Stimulated activated CD4-positive, alpha-beta T cell treated with anti-CD3 and anti-CD28 coated beads, Interleukin-12 subunit alpha, Interleukin-12 subunit beta, amount 100 ng/mL, for 4 hours (primary cell): ENCODE data around the gene RPS16.
"Not testable (repeated sequence)": the region's sequence is repeated elsewhere in the genome, so short reads cannot be mapped to it uniquely, and the experiment has no call there.

ENCODE experiments used
- DNase-seq: peaks from one replicate; pipeline ENCODE4 v3.0.0-alpha.2; 2020

Gene RPS16

DNA sequence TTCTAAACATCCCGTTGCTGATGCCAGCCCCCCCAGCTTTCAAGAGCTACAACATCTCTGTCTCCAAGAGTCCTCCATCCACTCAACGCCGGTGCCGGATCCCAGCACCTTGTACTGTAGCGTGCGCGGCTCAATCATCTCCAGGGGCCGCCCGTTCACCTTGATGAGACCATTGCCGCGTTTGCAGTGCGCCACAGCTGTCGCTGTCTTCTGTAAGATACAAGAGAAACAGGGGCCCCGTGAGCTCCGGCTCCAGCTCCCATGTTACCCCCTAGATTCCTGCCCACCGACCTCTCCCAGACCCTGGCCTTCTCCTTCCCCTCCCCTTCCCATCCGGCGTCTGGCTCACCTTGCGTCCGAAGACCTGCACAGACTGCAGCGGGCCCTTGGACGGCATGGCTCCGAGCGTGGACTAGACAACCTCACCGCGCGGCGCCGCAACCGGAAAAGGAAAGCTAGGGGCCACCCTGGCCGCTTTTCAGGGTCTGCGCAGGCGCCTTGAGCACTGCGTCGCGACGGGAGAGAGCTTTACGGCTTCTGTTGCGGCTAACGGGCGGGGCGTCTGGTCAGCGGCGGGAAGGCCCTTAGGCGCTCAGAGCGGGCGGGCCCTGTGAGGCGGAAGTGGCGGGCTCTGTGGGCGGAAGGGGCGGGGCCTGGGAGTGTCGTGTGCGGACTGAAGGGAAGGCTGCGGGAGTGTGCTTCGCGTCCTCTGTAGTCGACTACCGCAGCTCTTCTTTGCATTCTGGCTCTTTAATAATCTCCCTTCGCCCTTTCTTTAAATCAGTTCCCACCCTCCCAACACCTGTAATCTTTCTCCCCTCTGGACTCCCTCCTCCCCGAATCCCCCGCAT is at the start of gene RPS16:
Gene RPS16, minus strand, starts transcription at position 451 of the 851 bp plus-strand sequence. Its CDS starts 54 bp downstream, at position 397.
- peak; percentile 100 for DNase-seq

GRCh38 chr19:39483141-39483540 is 47.4 kb upstream of the RPS16 start:
- DNase-seq: no peak

DNA sequence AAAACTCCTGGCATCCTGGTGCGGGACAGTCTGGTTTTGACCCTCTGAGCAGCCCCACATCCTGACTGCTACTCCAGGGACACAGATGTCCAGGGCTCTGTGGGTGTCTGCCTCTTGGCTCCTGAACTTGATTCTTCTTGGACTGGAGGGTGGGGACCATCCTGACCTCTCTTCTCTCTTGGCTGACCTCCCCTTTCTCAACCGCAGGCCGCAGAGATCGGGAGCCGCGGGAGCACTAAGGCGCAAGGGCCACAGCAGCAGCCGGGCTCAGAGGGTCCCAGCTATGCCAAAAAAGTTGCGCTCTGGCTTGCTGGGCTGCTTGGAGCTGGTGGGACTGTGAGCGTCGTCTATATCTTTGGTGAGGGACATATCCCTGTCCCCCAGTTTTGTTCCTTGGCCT is 45.9 kb upstream of the RPS16 start:
- no peak for DNase-seq

DNA sequence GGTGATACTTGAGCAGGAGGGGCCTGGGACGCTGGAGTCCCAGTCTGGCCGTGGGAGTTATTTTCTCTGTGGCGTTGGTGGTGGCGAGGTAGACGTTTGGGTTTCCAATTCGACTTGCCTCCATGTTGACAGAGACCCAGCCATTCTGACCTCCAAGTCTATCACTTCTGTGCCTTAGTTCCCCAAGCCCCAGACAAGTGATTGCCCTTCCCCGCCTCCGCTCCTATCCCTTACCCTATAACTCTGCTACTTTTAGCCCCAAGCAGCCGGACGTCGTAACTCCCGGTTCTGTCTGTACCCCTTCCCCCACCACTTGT is 45.4 kb upstream of the RPS16 start:
- no peak for DNase-seq

DNA sequence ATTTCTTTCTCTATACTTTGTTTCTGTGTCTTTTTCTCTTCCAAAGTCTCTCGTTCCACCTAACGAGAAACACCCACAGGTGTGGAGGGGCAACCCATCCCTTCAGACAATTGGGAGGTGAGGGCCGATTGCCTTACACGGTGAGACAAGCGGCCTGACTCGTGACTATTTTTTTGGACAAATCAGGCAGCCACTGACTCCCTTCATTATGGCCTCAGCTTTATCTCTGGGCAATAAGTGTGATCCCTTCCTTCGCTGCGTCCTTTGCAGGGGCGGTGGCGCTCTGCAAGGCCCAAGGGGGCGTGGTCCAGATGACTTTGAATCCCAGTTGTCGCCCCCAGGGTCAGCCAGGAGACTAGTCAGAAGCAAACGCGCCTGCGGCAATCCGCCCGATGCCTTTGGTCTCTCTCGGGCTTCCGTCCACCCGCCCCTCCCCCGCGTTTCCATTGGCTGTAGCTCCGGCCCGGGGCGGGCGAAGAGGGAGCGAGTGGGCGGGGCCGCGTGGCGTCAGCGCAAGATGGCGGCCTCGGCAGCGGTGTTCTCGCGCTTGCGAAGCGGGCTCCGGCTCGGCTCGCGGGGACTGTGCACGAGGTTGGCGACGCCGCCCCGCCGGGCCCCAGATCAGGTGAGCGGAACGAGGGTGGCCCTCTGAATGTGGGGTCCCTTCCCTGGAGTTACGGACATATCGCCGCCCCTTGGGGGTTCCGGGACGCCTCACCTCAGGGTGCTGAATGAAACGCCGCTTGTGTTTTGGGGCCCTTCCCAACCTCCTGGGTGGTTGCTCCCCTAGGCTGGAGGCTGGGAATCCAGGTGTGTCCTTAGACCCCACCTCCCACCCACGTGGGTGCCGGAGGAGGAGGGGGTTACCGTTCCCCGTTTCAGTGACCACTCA is 44.8 kb upstream of the RPS16 start, which contains the start of gene TIMM50:
Gene TIMM50, plus strand, starts transcription at position 502 of the 892 bp plus-strand sequence. Its CDS starts 16 bp downstream, at position 518.
- DNase-seq: peak; percentile 99

DNA sequence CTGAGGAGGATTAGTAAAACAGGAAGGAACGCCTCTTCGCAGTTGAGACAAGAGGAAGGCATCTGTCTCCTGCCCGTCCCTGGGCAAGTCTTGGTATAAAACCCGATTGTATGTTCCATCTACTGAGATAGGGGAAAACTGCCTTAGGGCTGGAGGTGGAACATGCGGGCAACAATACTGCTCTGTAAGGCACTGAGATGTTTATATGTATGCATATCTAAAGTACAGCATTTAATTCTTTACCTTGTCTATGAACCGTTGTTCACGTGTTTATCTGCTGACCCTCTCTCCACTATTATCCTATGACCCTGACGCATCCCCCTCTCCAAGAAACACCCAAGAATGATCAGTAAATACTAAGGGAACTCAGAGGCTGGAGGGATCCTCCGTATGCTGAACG is 44.2 kb upstream of the RPS16 start:
- no peak for DNase-seq

GRCh38 chr19:39479319-39479801 is 43.6 kb upstream of the RPS16 start:
- not testable (repeated sequence) for DNase-seq

GRCh38 chr19:39475748-39476147 is 40.0 kb upstream of the RPS16 start:
- DNase-seq: no peak

- peak; percentile 75 for DNase-seq
These were observed 38.4 kb upstream of the RPS16 start for GRCh38 chr19:39474139-39474620.

- no peak for DNase-seq
These were observed 37.8 kb upstream of the RPS16 start for GRCh38 chr19:39473443-39473960.

DNA sequence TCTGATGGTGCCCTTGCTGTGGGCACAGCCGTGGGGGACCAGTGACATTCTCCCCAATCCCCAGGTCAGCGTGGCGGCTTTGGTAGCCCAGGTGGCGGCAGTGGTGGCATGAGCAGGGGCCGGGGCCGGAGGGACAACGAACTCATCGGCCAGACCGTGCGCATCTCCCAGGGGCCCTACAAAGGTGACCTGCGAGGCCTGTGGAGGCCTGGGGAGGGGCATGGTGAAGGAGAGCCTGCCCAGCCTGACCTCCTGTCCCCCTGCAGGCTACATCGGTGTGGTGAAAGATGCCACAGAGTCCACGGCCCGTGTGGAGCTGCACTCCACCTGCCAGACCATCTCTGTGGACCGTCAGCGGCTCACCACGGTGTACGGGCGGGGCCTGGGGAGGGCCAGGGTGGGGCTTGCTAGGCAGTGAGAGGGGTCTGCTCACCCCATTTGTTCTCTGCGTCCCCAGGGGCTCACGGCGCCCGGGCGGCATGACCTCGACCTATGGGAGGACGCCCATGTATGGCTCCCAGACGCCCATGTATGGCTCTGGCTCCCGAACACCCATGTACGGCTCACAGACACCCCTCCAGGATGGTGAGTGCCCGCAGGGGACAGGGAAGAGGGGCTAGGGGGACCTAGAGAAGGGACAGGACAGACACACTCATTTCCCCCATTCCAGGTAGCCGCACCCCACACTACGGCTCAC is 37.1 kb upstream of the RPS16 start:
- DNase-seq: no peak

GRCh38 chr19:39471756-39472536 is 36.2 kb upstream of the RPS16 start:
- no peak for DNase-seq

DNA sequence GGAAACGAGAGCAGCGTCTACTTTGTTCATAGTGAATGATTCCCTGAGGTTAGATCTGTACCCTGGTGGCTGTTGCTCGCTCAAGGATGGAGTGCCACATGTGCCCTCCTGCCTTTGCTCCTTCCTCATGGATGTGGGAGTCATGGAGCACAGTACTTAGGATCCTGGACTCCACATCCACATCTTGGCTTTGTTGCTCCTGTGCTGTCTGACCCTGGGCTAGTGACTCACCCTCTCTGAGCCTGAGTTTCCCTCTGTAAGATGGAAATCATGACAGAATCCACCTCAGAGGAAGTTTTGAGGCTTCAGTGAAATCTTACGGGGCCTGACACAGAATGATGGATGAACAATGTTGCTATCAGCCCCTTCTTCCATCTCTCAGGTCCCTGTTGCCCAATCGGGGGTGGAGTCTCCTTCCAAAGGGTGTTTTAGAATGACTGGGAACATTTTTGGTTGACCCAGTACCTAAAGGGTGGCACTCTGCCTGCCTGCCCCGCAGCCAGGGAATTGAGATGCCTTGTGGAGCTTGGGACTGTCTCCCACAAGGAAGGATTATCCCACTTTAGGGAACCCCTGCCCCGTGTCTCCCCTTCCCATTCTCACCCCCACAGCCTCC is 35.1 kb upstream of the RPS16 start:
- DNase-seq: no peak

DNA sequence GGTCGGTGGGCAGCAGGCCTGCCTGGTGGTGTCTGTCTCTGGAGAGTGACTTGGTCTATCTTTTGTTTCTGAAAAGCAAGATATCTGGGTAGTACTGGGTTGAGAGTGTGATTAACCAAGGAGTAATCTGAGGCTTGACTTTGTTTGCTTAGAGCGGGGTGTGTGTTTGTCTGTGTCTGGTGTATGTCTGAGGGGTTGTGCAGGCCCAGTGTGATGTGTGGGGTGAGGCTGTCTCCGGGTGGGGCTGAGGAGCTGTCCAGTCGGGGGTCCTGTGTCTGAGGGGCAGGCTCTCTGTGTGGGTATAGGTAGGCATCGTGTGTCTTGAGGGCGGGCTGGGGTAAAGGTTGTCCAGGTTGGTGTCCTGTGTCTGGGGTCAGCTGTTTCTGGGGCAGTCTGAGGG is 33.8 kb upstream of the RPS16 start:
- no peak for DNase-seq

- DNase-seq: no peak
These were observed 33.3 kb upstream of the RPS16 start for GRCh38 chr19:39469036-39469435.

GRCh38 chr19:39467941-39468340 is 32.2 kb upstream of the RPS16 start:
- DNase-seq: no peak

GRCh38 chr19:39465956-39466747 is 30.4 kb upstream of the RPS16 start:
- DNase-seq: no peak

DNA sequence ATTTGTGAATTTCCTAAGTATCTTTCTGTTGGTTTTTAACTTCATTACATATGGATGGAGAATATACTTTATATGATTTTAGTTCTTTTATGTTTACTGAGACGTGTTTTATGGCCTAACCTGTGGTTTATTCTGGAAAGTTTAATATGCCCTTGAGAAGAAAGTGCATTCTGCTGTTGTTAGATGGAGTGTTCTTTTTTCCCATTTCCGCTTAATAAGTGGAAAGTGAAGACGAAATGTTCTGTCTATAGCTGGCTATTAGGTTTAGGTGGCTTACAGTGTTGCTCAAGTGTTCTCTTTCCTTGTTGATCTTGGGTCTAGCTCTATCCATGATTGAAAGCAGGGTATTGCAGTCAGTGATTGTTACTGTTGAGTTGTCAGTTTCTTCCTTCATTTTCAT is 27.7 kb upstream of the RPS16 start:
- no peak for DNase-seq

- not testable (repeated sequence) for DNase-seq
These were observed 15.5 kb upstream of the RPS16 start for GRCh38 chr19:39451257-39451656.

- DNase-seq: no peak
These were observed 13.5 kb upstream of the RPS16 start for GRCh38 chr19:39449116-39449797.
